Thymus (tissue), 11 donors: Measurements from ENCODE around the gene CSMD2. TPM values are rescaled to one million over a fixed set of nuclear protein-coding genes. Genes with fewer than 3 reads are reported as not detected.

Source experiments
- DNase-seq, 9 donors: peaks; one replicate each; pipeline ENCODE4 v3.0.0-alpha.2; 2013; ENCODE audit warnings: low spot score in 9 of 9, low read depth in 6 of 9, missing footprints in 1 of 9
- H3K27ac ChIP-seq, 2 donors: one replicate each; pipeline ENCODE4 v1.5.1; 2013; ENCODE audit warnings: control low read depth in 1 of 2, low read depth in 1 of 2, low read length in 1 of 2, mild to moderate bottlenecking in 1 of 2, moderate library complexity in 1 of 2
- H3K27me3 ChIP-seq, 2 donors: one replicate each; pipeline ENCODE4 v1.5.1; 2013; ENCODE audit warnings: low read length in 1 of 2; ENCODE audit not compliant: control insufficient read depth in 2 of 2, insufficient read depth in 1 of 2
- H3K36me3 ChIP-seq, 2 donors: one replicate each; pipeline ENCODE4 v1.5.1; 2013; ENCODE audit warnings: low read length in 1 of 2, mild to moderate bottlenecking in 1 of 2, moderate library complexity in 1 of 2; ENCODE audit not compliant: control insufficient read depth in 2 of 2, insufficient read depth in 2 of 2
- H3K4me1 ChIP-seq, 2 donors: one replicate each; pipeline ENCODE4 v1.5.1; 2013; ENCODE audit warnings: low read length in 2 of 2; ENCODE audit not compliant: control insufficient read depth in 2 of 2, insufficient read depth in 2 of 2
- H3K4me3 ChIP-seq, 2 donors: one replicate each; pipeline ENCODE4 v1.5.1; 2013; ENCODE audit warnings: low read length in 2 of 2, control low read depth in 1 of 2, mild to moderate bottlenecking in 1 of 2
- H3K9me3 ChIP-seq, 2 donors: one replicate each; pipeline ENCODE4 v1.5.1; 2013; ENCODE audit warnings: low read length in 1 of 2, mild to moderate bottlenecking in 1 of 2; ENCODE audit not compliant: control insufficient read depth in 2 of 2, insufficient read depth in 1 of 2
- WGBS: extraction: QIAGEN DNeasy Blood & Tissue Kit; methylation state at CpG from one replicate; pipeline ENCODE4 v1.1.7; 2013; 5-methylcytosine and 5-hydroxymethylcytosine counted together
- polyA plus RNA-seq: library from polyadenylated mRNA; stranded (reverse); fragments of 200-250 nt; gene quantifications from one replicate; pipeline ENCODE4 v1.2.3, GENCODE V29; 2013
- total RNA-seq: library from RNA; stranded (reverse); fragments of 120-200 nt; gene quantifications from one replicate; pipeline ENCODE4 v1.2.4, GENCODE V29; 2013
- donor health status: healthy.

CSMD2 gene
- total and polyA plus RNA-seq, 2 donors = 0.14 TPM

DNA sequence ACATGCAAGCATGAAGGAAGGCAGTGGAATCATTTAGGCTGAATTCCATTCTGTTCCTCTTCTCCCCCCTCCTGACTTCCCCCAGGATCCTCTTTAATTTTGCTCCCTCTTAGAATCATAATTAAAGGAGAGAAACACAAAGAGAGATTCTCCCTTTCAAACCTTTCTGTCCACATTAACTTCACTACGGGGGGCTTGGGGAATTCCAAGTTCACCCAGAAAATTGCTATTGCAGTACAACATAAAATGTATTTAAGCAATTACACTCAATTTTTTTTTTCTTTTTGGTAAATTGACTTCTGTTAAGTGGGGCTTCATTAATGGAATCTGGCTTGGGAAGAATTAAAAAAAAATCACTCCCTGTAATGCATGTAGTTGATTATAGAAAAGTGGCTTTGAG is 314.5 kb downstream of the CSMD2 start:
- no peaks in the 10 kb centered on the region for H3K4me1 ChIP-seq
- no peaks in the 10 kb centered on the region for H3K27me3 ChIP-seq
- no peak overlapping the region for H3K4me3 ChIP-seq
- no peaks in the 10 kb centered on the region for H3K9me3 ChIP-seq
- no peak for DNase-seq
- no peaks in the 10 kb centered on the region for H3K36me3 ChIP-seq
- H3K27ac ChIP-seq = no peak overlapping the region
- WGBS = 94% methylated on average over 1 of the region's 1 CpG

DNA sequence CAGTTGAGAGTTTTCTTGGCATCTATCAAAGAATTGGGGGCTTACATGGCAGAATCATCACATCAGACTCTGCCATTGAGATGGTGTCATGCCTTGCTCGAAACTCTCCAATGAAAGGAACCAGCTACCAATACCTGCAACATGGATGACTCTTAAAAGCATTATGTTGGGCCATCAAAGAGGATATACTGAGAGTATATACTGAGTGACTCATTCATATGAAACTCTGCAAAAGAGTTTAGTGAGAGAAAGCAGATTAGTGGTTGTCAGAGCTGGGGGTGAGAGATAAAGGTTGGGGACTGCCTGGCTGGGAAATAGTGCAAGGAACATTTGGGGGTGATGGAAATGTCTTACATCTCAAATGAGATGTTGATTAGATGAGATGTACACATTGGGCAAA is 315.8 kb downstream of the CSMD2 start:
- no peaks in the 10 kb centered on the region for H3K4me1 ChIP-seq
- DNase-seq = no peak
- H3K4me3 ChIP-seq = no peak overlapping the region
- WGBS = 82% methylated on average over 1 of the region's 1 CpG
- H3K27me3 ChIP-seq = no peaks in the 10 kb centered on the region
- no peaks in the 10 kb centered on the region for H3K9me3 ChIP-seq
- H3K36me3 ChIP-seq = no peaks in the 10 kb centered on the region
- no peak overlapping the region for H3K27ac ChIP-seq

GRCh38 chr1:33848205-33848937 is 316.7 kb downstream of the CSMD2 start:
- Histone ChIP-seq H3K27me3 (no peaks in the 10 kb centered on the region), H3K36me3 (no peaks in the 10 kb centered on the region), H3K9me3 (no peaks in the 10 kb centered on the region), H3K4me3 (no peak overlapping the region), H3K4me1 (no peaks in the 10 kb centered on the region), H3K27ac (no peak overlapping the region)
- WGBS = 53% methylated on average over 4 of the region's 4 CpGs
- no peak for DNase-seq

- H3K4me3 ChIP-seq = no peak overlapping the region
- WGBS = 93% methylated on average over 8 of the region's 8 CpGs
- H3K4me1 ChIP-seq = no peaks in the 10 kb centered on the region
- DNase-seq = no peak
- no peak overlapping the region for H3K27ac ChIP-seq
- no peaks in the 10 kb centered on the region for H3K9me3 ChIP-seq
- no peaks in the 10 kb centered on the region for H3K27me3 ChIP-seq
- no peaks in the 10 kb centered on the region for H3K36me3 ChIP-seq
Observed at GRCh38 chr1:33846861-33847260, 318.2 kb downstream of the CSMD2 start.

DNA sequence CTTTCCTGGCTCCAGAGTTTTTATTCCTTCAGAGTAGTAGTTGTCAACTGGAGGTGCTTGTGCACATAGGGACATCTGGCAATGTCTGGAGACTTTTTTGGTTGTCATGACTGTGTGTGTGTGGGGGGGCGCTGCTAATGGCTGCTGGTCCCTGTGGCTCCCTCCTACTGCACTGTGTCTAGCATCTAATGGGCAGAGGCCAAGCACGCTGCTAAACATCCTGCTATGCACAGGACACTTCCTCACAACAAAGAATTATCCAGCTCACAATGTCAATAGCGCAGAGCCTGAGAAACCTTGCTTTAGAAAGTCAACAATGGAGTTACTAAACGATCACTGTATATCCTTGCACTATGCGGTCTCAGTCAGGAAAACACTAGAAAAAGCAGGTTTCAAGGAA is 320.9 kb downstream of the CSMD2 start:
- 71% methylated on average over 5 of the region's 5 CpGs for WGBS
- H3K36me3 ChIP-seq = no peaks in the 10 kb centered on the region
- no peaks in the 10 kb centered on the region for H3K9me3 ChIP-seq
- H3K27ac ChIP-seq = no peak overlapping the region
- H3K4me1 ChIP-seq = no peaks in the 10 kb centered on the region
- H3K4me3 ChIP-seq = no peak overlapping the region
- no peak for DNase-seq
- H3K27me3 ChIP-seq = no peaks in the 10 kb centered on the region

GRCh38 chr1:33842348-33842747 is 322.7 kb downstream of the CSMD2 start:
- WGBS = 93% methylated on average over 5 of the region's 5 CpGs
- Histone ChIP-seq H3K4me1 (no peaks in the 10 kb centered on the region), H3K27ac (no peak overlapping the region), H3K27me3 (no peaks in the 10 kb centered on the region), H3K9me3 (no peaks in the 10 kb centered on the region), H3K36me3 (no peaks in the 10 kb centered on the region), H3K4me3 (no peak overlapping the region)
- no peak for DNase-seq

DNA sequence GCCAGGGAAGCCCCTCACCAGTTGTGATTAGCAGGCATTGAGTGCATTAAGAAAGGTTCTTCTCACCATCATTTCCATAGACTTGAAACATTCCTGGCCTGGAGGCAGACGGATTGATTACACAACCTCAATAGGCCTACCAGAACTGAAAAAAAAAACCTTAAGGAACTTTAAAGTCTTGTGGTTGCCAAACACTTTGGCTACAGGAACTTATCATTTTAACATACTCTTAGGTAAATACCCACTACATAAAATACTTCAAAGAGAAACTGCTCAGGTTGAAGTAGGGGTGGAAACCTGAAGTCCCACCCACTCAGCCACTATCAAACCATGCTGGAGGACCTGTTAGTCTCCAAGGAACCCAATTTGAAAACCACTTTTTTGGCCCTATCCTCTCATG is 323.5 kb downstream of the CSMD2 start:
- 72% methylated on average over 1 of the region's 1 CpG for WGBS
- H3K4me1 ChIP-seq = no peaks in the 10 kb centered on the region
- no peaks in the 10 kb centered on the region for H3K27me3 ChIP-seq
- no peaks in the 10 kb centered on the region for H3K9me3 ChIP-seq
- no peak overlapping the region for H3K4me3 ChIP-seq
- no peaks in the 10 kb centered on the region for H3K36me3 ChIP-seq
- H3K27ac ChIP-seq = no peak overlapping the region
- DNase-seq = no peak

GRCh38 chr1:33837635-33838034 is 327.4 kb downstream of the CSMD2 start:
- no peaks in the 10 kb centered on the region for H3K27me3 ChIP-seq
- no peak overlapping the region for H3K4me3 ChIP-seq
- 95% methylated on average over 3 of the region's 3 CpGs for WGBS
- no peaks in the 10 kb centered on the region for H3K36me3 ChIP-seq
- DNase-seq = no peak
- H3K4me1 ChIP-seq = no peaks in the 10 kb centered on the region
- H3K9me3 ChIP-seq = no peaks in the 10 kb centered on the region
- no peak overlapping the region for H3K27ac ChIP-seq

GRCh38 chr1:33836911-33837310 is 328.1 kb downstream of the CSMD2 start:
- WGBS = 95% methylated on average over 4 of the region's 4 CpGs
- H3K36me3 ChIP-seq = no peaks in the 10 kb centered on the region

More at GRCh38 chr1:33836911-33837310, 328.1 kb downstream of the CSMD2 start:
- Histone ChIP-seq H3K4me1 (no peaks in the 10 kb centered on the region), H3K4me3 (no peak overlapping the region), H3K9me3 (no peaks in the 10 kb centered on the region), H3K27me3 (no peaks in the 10 kb centered on the region), H3K27ac (no peak overlapping the region)
- DNase-seq = no peak
